HG02870 (cell line): ENCODE data around the gene LRRC4.

Experiments
- ATAC-seq: cut with Tn5 transposase; IDR thresholded peaks from one replicate; pipeline ENCODE4 v1.9.1; 2021; ENCODE audit warnings: mild to moderate bottlenecking, moderate library complexity; ENCODE audit not compliant: unreplicated experiment

LRRC4 gene

DNA sequence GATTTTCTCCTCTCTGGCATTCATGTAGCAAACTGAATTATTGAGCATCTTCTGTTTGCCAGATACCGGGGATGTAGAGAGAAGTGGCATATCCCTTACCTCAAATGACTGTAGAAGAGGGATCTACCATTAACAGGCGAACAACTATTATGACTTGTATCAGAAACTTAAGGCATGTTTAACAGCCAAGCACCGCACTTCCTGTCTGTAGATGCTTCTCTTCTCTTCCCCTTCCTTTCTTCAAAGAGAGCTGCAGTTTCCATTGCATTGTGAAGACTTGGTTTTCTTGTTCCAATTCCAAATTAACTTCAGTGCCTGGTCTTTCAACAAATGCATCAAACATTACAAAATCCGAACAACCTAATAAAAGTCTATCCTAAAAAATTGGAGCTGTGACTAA, 49.3 kb downstream of the LRRC4 start:
- no peak for ATAC-seq

DNA sequence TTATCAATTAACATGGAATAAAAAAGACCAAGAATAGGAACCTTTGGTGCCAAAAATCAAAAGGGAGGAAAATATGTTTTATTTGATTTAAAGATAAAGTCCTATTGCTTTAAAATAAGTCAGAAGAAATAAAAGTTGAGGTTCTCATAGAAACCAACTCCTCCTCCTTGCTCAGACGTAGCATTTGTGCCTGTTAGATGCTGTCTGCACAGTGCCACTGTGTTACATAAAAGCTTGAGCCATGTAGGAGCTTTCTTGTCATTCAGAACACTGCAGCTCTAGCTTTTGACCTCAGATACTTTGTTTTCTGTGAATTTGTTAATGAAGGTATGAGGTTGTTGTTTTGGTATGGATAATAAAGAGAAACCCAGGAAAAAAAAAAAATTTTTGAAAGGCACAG, 50.3 kb downstream of the LRRC4 start:
- no peak for ATAC-seq

DNA sequence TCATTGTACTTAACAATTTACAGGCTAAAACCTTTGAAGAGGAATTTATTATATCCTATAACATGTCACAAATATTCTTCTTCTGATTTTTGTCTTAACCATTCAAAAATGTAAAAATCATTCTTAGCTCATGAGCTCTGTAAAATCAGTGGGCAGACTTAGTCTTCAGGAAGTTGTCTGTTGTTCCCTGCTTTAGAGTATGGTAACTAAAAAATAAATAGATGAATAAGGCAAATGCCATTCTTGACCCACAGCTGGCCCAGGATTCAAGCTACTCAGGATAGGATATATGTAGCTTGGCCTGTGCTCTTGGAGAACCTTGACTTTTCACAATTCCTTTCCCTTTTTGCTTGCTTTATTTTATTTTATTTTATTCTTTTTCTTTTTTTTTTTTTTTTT, 51.5 kb downstream of the LRRC4 start:
- ATAC-seq: no peak

DNA sequence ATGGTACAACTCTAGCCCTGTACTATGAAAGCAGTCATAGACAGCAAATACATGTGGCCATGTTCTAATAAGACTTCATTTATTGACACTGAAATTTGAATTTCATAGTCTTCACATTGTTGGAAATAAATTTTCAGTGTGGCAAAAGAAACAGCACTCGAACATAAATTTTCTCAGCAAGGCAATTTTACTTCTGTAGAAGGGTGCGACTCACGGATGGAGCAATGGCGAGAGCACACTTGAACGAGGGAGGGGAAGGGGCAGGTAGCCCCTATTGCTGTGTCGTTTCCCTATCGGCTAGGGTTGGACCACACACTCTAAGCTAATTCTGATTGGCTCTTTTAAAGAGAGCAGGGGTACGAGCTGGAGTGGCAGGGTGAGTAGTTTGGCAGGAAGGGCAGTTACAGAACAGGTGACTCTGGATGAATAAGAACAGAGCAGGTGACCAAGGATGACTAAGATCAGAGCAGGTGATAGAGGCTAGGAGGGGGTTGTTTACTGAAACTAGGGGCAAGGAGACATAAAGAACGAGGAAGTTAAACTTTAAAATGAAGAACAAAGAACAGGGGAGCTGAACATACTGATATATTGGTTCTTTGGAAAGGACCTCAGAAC, 52.0 kb downstream of the LRRC4 start:
- no peak for ATAC-seq

DNA sequence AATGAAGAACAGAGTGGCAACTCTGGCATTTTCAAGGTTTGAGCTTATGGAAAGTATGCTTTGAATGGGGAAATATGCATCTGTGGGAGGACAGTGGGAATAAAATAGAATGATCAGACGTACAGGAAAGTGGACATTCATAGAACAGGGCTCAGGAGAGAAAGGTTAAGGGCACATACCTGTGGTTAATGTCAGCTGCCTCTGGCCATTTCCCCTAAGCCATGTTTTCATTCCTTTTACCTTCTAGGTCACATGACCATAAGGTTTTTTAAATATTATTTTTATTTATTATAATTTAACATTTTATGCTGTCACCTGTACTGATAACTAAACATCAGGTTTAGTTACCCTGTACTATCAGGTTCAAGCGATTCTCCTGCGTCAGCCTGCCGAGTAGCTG, 52.8 kb downstream of the LRRC4 start:
- no peak for ATAC-seq
